AG10803 (cell line): ENCODE data around the gene LHB.

ENCODE experiments used
- DNase-seq: peaks from one replicate; pipeline ENCODE4 v3.0.0; 2010; ENCODE audit warnings: low read depth
- H3K4me3 ChIP-seq: 2 replicates; pipeline ENCODE4 v1.5.1; 2011; ENCODE audit warnings: mild to moderate bottlenecking, low read length, control low read depth
- CTCF ChIP-seq: conservative IDR thresholded peaks from 2 replicates; pipeline ENCODE4 v1.5.1; 2011; ENCODE audit warnings: mild to moderate bottlenecking, low read length, control low read depth, inconsistent platforms

Gene LHB

GRCh38 chr19:48970139-48970766 lies 46.6 kb downstream of the LHB start:
- DNase-seq = no peak
- H3K4me3 ChIP-seq = no peak overlapping the region
- TF ChIP-seq CTCF = no peak

- no peak for DNase-seq
- H3K4me3 ChIP-seq = no peak overlapping the region
- TF ChIP-seq CTCF = no peak
Observed at GRCh38 chr19:48969276-48970138, 47.4 kb downstream of the LHB start.

- no peak for DNase-seq
- TF ChIP-seq CTCF = no peak
- no peak overlapping the region for H3K4me3 ChIP-seq
Observed at GRCh38 chr19:48968813-48969218, 48.1 kb downstream of the LHB start.

- peak; percentile 61 for DNase-seq
- H3K4me3 ChIP-seq = no peak overlapping the region
- no peak for TF ChIP-seq CTCF
Observed at GRCh38 chr19:48968179-48968661, 48.7 kb downstream of the LHB start.

GRCh38 chr19:48967346-48968178 lies 49.3 kb downstream of the LHB start:
- H3K4me3 ChIP-seq = peak overlapping the region; percentile 100
- DNase-seq = peak; percentile 71
- no peak for TF ChIP-seq CTCF

- no peak for DNase-seq
Observed at GRCh38 chr19:48966541-48967345, 50.1 kb downstream of the LHB start.

More at GRCh38 chr19:48966541-48967345, 50.1 kb downstream of the LHB start:
- no peak for TF ChIP-seq CTCF
- peak overlapping the region; percentile 100 for H3K4me3 ChIP-seq
